NCI-H1048 (cell line): Measurements from ENCODE around the gene PDIA3.
"Not testable (repeated sequence)": the region's sequence is repeated elsewhere in the genome, so short reads cannot be mapped to it uniquely, and the experiment has no call there.

Source experiments
- DNase-seq: peaks from one replicate; lab custom pipeline; 2025; lab: John Stamatoyannopoulos, UW

PDIA3 gene

GRCh38 chr15:43746245-43746902 lies at the start of gene PDIA3:
Gene PDIA3 (plus strand): TSS chr15:43746438. CDS start chr15:43746540, 102 bp downstream.
- peak; percentile 59 for DNase-seq

- no peak for DNase-seq
These were observed 44.1 kb upstream of the PDIA3 start for GRCh38 chr15:43702174-43702573.

- DNase-seq, result no peak
These were observed 43.4 kb upstream of the PDIA3 start for GRCh38 chr15:43702701-43703424.

- not testable (repeated sequence) for DNase-seq
These were observed 35.7 kb upstream of the PDIA3 start for GRCh38 chr15:43710431-43711131.

- no peak for DNase-seq
These were observed 23.1 kb upstream of the PDIA3 start for GRCh38 chr15:43723151-43723550.

GRCh38 chr15:43726306-43726705 lies 19.9 kb upstream of the PDIA3 start:
- not testable (repeated sequence) for DNase-seq

GRCh38 chr15:43728053-43728725 lies 18.0 kb upstream of the PDIA3 start:
- not testable (repeated sequence) for DNase-seq

GRCh38 chr15:43735416-43735815 lies 10.8 kb upstream of the PDIA3 start:
- no peak for DNase-seq

- not testable (repeated sequence) for DNase-seq
These were observed 668 bp downstream of the PDIA3 start for GRCh38 chr15:43746903-43747309.

GRCh38 chr15:43748376-43748775 lies 2.1 kb downstream of the PDIA3 start:
- DNase-seq, result no peak

- DNase-seq, result no peak
These were observed 3.6 kb downstream of the PDIA3 start for GRCh38 chr15:43749690-43750345.

GRCh38 chr15:43751885-43752284 lies 5.6 kb downstream of the PDIA3 start:
- no peak for DNase-seq

- DNase-seq, result no peak
These were observed 16.6 kb downstream of the PDIA3 start for GRCh38 chr15:43762824-43763223.

- no peak for DNase-seq
These were observed 17.7 kb downstream of the PDIA3 start for GRCh38 chr15:43763819-43764446.

GRCh38 chr15:43769584-43770228 lies 23.5 kb downstream of the PDIA3 start:
- no peak for DNase-seq

GRCh38 chr15:43771816-43772215 lies 25.6 kb downstream of the PDIA3 start:
- no peak for DNase-seq

GRCh38 chr15:43772624-43773023 lies 26.4 kb downstream of the PDIA3 start:
- DNase-seq, result no peak

- no peak for DNase-seq
These were observed 27.8 kb downstream of the PDIA3 start for GRCh38 chr15:43774062-43774461.

- peak; percentile 11 for DNase-seq
These were observed 29.2 kb downstream of the PDIA3 start for GRCh38 chr15:43775411-43775965.

GRCh38 chr15:43776101-43776717 lies 30.0 kb downstream of the PDIA3 start:
- DNase-seq, result no peak
